ENCODE measurements around the gene RNPEP.

GRCh38 chr1:202017749-202018467, 35.5 kb downstream of the RNPEP start:
- TF ChIP-seq, protein P1, sequence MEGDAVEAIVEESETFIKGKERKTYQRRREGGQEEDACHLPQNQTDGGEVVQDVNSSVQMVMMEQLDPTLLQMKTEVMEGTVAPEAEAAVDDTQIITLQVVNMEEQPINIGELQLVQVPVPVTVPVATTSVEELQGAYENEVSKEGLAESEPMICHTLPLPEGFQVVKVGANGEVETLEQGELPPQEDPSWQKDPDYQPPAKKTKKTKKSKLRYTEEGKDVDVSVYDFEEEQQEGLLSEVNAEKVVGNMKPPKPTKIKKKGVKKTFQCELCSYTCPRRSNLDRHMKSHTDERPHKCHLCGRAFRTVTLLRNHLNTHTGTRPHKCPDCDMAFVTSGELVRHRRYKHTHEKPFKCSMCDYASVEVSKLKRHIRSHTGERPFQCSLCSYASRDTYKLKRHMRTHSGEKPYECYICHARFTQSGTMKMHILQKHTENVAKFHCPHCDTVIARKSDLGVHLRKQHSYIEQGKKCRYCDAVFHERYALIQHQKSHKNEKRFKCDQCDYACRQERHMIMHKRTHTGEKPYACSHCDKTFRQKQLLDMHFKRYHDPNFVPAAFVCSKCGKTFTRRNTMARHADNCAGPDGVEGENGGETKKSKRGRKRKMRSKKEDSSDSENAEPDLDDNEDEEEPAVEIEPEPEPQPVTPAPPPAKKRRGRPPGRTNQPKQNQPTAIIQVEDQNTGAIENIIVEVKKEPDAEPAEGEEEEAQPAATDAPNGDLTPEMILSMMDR (conservative IDR thresholded peaks at IDR 0.05), result no peak
- TF ChIP-seq EZH2 (IDR thresholded peaks at IDR 0.05; ENCODE audit: low read depth), result no peak

Measured in PC-9 (cell line).